AG09319 (cell line): ENCODE measurements around the gene TYMP.
A peak's percentile ranks its signal among the peaks of the same experiment; 100 is the strongest.

ENCODE experiments used
- DNase-seq: peaks from one replicate; pipeline ENCODE4 v3.0.0-alpha.2; 2010; ENCODE audit warnings: low read depth; ENCODE audit errors: extremely low read depth
- CTCF ChIP-seq: IDR thresholded peaks from 2 replicates; pipeline ENCODE4 v1.5.1; 2011; ENCODE audit warnings: low read depth, mild to moderate bottlenecking, inconsistent platforms, low read length, moderate library complexity

The TYMP gene

GRCh38 chr22:50528682-50529415 is 963 bp downstream of the TYMP start:
- DNase-seq = no peak
- no peak for TF ChIP-seq CTCF

GRCh38 chr22:50527921-50528681 is 1.7 kb downstream of the TYMP start:
- no peak for TF ChIP-seq CTCF
- DNase-seq = no peak

- TF ChIP-seq CTCF = no peak
- no peak for DNase-seq
These were observed 2.7 kb downstream of the TYMP start for GRCh38 chr22:50526834-50527801.

GRCh38 chr22:50526108-50526833 is 3.5 kb downstream of the TYMP start:
- TF ChIP-seq CTCF = peak; percentile 37
- no peak for DNase-seq

GRCh38 chr22:50525858-50526107 is 4.0 kb downstream of the TYMP start:
- no peak for TF ChIP-seq CTCF
- DNase-seq = no peak

- DNase-seq = peak; percentile 94
- peak; percentile 30 for TF ChIP-seq CTCF
These were observed 4.5 kb downstream of the TYMP start, which contains the start of gene SCO2 for GRCh38 chr22:50525104-50525857. Gene SCO2, minus strand, starts transcription at chr22:50525598. Its CDS starts 1,187 bp downstream, at chr22:50524411.
